ENCODE results near the gene GSC2. TPM values are rescaled to one million over a fixed set of nuclear protein-coding genes. Genes with fewer than 3 reads are reported as not detected.

GSC2 gene
- total and polyA plus RNA-seq, 2 of the 8 experiments (the other 6 are each of a cell fraction or from before 2014, with no cell fraction given): 0.17 to 0.48 TPM

DNA sequence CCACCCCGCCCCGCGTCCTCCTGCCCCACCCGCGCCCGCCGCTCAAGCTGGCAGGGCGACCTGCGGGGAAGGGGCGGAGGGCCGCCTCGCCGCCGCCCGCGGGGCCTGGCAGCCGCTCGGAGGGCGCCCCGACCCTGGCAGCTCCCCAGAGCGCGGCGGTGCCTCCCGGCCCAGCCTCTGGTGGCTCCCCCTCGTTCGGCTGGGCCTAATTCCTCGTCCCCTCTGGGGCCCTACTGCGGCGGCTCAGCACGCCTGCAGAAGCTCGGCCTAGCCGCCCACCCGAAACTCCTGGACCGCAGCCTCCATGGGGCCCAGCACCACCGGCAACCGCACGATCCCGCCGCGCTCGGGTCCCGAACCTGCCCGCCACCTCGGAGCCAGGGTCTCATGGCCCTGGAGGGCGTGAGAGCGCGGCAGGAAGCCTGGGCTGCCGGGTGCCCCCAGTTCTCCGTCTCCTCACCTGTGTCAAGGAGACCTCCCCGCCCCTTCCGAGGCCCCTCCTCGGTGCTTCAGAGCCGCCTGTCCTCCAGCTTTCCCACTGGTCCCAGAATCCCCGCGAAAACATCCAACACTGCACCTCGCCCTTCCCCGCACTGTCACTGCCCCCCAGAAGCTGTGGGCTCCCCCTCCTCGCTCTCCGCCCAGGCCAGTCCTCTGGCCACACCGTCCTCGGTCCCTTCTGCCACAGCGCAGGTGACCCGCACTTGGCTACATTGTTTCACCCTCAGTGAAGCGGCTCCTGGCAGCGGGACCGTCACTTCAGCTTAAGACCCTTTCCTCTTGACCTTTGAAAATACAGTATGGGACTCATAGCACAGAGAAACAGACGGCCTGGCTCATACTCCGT lies 613 bp upstream of the GSC2 start (continued):
- no peak for TF ChIP-seq SAP30 (IDR thresholded peaks at IDR 0.05; ENCODE audit: insufficient read depth, insufficient replicate concordance, low read length)
- TF ChIP-seq SUZ12 (IDR thresholded peaks at IDR 0.05; ENCODE audit: low read length): peak; percentile 88

Measured in H1 (cell line).